Ishikawa (cell line): ENCODE results near the gene FHL1.

Source experiments
- EP300 ChIP-seq: IDR thresholded peaks from 2 replicates; pipeline ENCODE4 v1.6.1; 2012; ENCODE audit warnings: borderline replicate concordance
- FOXM1 ChIP-seq: IDR thresholded peaks from 2 replicates; pipeline ENCODE4 v1.6.1; 2012; ENCODE audit warnings: low read depth, borderline replicate concordance
- MAX ChIP-seq: IDR thresholded peaks from 2 replicates; pipeline ENCODE4 v1.6.1; 2012
- NFIC ChIP-seq: IDR thresholded peaks from 2 replicates; pipeline ENCODE4 v1.6.1; 2012
- RAD21 ChIP-seq: IDR thresholded peaks from 2 replicates; pipeline ENCODE4 v1.6.1; 2012; ENCODE audit warnings: low read depth
- REST ChIP-seq: IDR thresholded peaks from 2 replicates; pipeline ENCODE4 v1.6.1; 2012; ENCODE audit warnings: low read depth, mild to moderate bottlenecking
- TAF1 ChIP-seq: IDR thresholded peaks from 2 replicates; pipeline ENCODE4 v1.6.1; 2012; ENCODE audit warnings: low read depth, mild to moderate bottlenecking
- TCF12 ChIP-seq: IDR thresholded peaks from 2 replicates; pipeline ENCODE4 v1.6.1; 2012; ENCODE audit warnings: low read depth
- TEAD4 ChIP-seq: IDR thresholded peaks from 2 replicates; pipeline ENCODE4 v1.6.1; 2012
- USF1 ChIP-seq: IDR thresholded peaks from 2 replicates; pipeline ENCODE4 v1.6.1; 2012
- YY1 ChIP-seq: IDR thresholded peaks from 2 replicates; pipeline ENCODE4 v1.6.1; 2012; ENCODE audit warnings: low read depth
- ZBTB7A ChIP-seq: IDR thresholded peaks from 2 replicates; pipeline ENCODE4 v1.6.1; 2012; ENCODE audit warnings: low read depth

GRCh38 chrX:136198678-136199243 lies 51.4 kb downstream of the FHL1 start:
- no peak for TF ChIP-seq TAF1
- TF ChIP-seq EP300 = no peak
- TF ChIP-seq REST = no peak
- TF ChIP-seq YY1 = no peak
- TF ChIP-seq RAD21 = no peak
- TF ChIP-seq MAX = no peak
- TF ChIP-seq NFIC = no peak
- no peak for TF ChIP-seq TCF12
- no peak for TF ChIP-seq FOXM1
- no peak for TF ChIP-seq TEAD4
- TF ChIP-seq USF1 = no peak
- TF ChIP-seq ZBTB7A = no peak
